ENCODE data around the gene ZNRF4. TPM values are rescaled to one million over a fixed set of nuclear protein-coding genes. Genes with fewer than 3 reads are reported as not detected.

ZNRF4 gene
- total and polyA plus RNA-seq, 10 of the 15 experiments (the other 5 are each of a cell fraction or from before 2014, with no cell fraction given): not detected

DNA sequence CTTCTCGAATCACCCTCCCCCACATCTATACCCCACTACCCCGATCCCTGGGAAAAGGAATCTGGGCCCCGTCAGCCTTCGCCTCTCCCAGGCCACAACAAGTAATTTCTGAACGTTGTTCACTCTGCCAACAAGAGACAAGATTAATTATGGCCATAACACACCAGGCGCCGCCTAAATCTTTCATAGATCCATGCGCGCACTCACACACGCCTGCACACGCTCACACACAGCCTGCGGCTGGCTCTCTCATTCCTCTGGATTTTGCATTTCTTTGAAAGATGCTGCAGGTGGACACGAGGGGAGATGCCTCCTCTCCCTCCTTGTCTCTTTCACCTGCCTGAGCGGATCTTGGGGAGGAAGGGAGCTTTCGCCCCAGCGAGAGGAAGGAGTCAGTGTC lies 17.1 kb downstream of the ZNRF4 start:
- FAIRE-seq (no peak), ATAC-seq (no peak), DNase-seq (ENCODE audit: low read depth, low spot score) (no peak)
- H3K9ac ChIP-seq (ENCODE audit: control insufficient read depth, insufficient read depth, low read length): no peak overlapping the region
- POLR2A ChIA-PET: no interaction called here
- CTCF ChIA-PET: no interaction called here
- no peak overlapping the region for H3K27ac ChIP-seq (ENCODE audit: control insufficient read depth, insufficient read depth)
- no peak overlapping the region for H3K4me2 ChIP-seq (ENCODE audit: control insufficient read depth, insufficient read depth)
- H3K79me2 ChIP-seq (ENCODE audit: control insufficient read depth, insufficient read depth, low read length): no peaks in the 10 kb centered on the region
- no peaks in the 10 kb centered on the region for H3K9me3 ChIP-seq (replicated peaks; ENCODE audit: control insufficient read depth, insufficient read depth, low read length)
- H2AFZ ChIP-seq (ENCODE audit: control insufficient read depth, low read depth, low read length): no peak overlapping the region
- no peak overlapping the region for H3K4me3 ChIP-seq
- TF ChIP-seq EGR1 (IDR thresholded peaks at IDR 0.05; ENCODE audit: borderline replicate concordance in 1 of 2, low read depth in 2 of 2, low read length in 2 of 2): no peak
- no peak for TF ChIP-seq ETV6 (conservative IDR thresholded peaks at IDR 0.05 in 1 of 2, IDR thresholded peaks at IDR 0.05 in 1 of 2; ENCODE audit: borderline replicate concordance in 1 of 2, low read depth in 1 of 2)
- TF ChIP-seq ZNF622 (IDR thresholded peaks at IDR 0.05): no peak
- no peak for TF ChIP-seq NFXL1 (IDR thresholded peaks at IDR 0.05; ENCODE audit: borderline replicate concordance)
- TF ChIP-seq CHD2 (IDR thresholded peaks at IDR 0.05; ENCODE audit: borderline replicate concordance, low read depth, low read length): no peak
- TF ChIP-seq, protein P1, sequence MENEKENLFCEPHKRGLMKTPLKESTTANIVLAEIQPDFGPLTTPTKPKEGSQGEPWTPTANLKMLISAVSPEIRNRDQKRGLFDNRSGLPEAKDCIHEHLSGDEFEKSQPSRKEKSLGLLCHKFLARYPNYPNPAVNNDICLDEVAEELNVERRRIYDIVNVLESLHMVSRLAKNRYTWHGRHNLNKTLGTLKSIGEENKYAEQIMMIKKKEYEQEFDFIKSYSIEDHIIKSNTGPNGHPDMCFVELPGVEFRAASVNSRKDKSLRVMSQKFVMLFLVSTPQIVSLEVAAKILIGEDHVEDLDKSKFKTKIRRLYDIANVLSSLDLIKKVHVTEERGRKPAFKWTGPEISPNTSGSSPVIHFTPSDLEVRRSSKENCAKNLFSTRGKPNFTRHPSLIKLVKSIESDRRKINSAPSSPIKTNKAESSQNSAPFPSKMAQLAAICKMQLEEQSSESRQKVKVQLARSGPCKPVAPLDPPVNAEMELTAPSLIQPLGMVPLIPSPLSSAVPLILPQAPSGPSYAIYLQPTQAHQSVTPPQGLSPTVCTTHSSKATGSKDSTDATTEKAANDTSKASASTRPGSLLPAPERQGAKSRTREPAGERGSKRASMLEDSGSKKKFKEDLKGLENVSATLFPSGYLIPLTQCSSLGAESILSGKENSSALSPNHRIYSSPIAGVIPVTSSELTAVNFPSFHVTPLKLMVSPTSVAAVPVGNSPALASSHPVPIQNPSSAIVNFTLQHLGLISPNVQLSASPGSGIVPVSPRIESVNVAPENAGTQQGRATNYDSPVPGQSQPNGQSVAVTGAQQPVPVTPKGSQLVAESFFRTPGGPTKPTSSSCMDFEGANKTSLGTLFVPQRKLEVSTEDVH (IDR thresholded peaks at IDR 0.05; ENCODE audit: low read depth, partially characterized antibody): no peak
- TF ChIP-seq SREBF2 (IDR thresholded peaks at IDR 0.05; ENCODE audit: low read length): no peak
- no TSS peak for BruUV-seq (replicated peaks)
- in situ Hi-C loops (cut with MboI): no loop called here
- no peaks in the 10 kb centered on the region for H3K27me3 ChIP-seq (replicated peaks in 1 of 2; ENCODE audit: control insufficient read depth in 2 of 2, insufficient read depth in 2 of 2, low read length in 1 of 2)
- H3K36me3 ChIP-seq (ENCODE audit: control insufficient read depth in 2 of 2, insufficient read depth in 2 of 2, low read length in 1 of 2): no peaks in the 10 kb centered on the region
- SMC1A ChIA-PET (ENCODE audit: uncharacterized antibody, unreplicated experiment): no interaction called here
- intact Hi-C loops (cut with micrococcal nuclease; ENCODE audit: unreplicated experiment): no loop called here
- H3K4me1 ChIP-seq (ENCODE audit: control insufficient read depth, insufficient read depth, low read length): no peaks in the 10 kb centered on the region
- RAD21 ChIA-PET (ENCODE audit: unreplicated experiment): no interaction called here
- WGBS (ENCODE audit: insufficient coverage, insufficient replicate concordance, low lambda C conversion rate, missing lambda C conversion rate): 46% methylated on average over 16 of the region's 16 CpGs
- no peaks in the 10 kb centered on the region for H4K20me1 ChIP-seq (ENCODE audit: control insufficient read depth, insufficient read depth)

Data from GM12878 (cell line).